ENCODE data around the gene SBSN. TPM values are rescaled to one million over a fixed set of nuclear protein-coding genes. Genes with fewer than 3 reads are reported as not detected.

SBSN gene
- total and polyA plus RNA-seq, 2 experiments from 2014 or later: 0.19 TPM; not detected in 1

- Histone ChIP-seq H3K27ac (no peak overlapping the region), H3K36me3 (replicated peaks; ENCODE audit: insufficient read depth, low read depth) (no peaks in the 10 kb centered on the region), H4K20me1 (ENCODE audit: insufficient read depth, poor library complexity, severe bottlenecking) (no peaks in the 10 kb centered on the region), H3K4me3 (no peak overlapping the region), H2AFZ (no peak overlapping the region), H3K4me2 (no peak overlapping the region), H3K27me3 (no peaks in the 10 kb centered on the region), H3K79me2 (no peaks in the 10 kb centered on the region), H3K9me3 (ENCODE audit: low read depth) (no peaks in the 10 kb centered on the region), H3K9me2 (replicated peaks; ENCODE audit: insufficient read depth) (no peaks in the 10 kb centered on the region), H3K4me1 (ENCODE audit: insufficient read depth) (no peaks in the 10 kb centered on the region)
- 91% methylated on average over 16 of the region's 16 CpGs for WGBS (ENCODE audit: low lambda C conversion rate, missing lambda C conversion rate)
- TF ChIP-seq, protein P1, sequence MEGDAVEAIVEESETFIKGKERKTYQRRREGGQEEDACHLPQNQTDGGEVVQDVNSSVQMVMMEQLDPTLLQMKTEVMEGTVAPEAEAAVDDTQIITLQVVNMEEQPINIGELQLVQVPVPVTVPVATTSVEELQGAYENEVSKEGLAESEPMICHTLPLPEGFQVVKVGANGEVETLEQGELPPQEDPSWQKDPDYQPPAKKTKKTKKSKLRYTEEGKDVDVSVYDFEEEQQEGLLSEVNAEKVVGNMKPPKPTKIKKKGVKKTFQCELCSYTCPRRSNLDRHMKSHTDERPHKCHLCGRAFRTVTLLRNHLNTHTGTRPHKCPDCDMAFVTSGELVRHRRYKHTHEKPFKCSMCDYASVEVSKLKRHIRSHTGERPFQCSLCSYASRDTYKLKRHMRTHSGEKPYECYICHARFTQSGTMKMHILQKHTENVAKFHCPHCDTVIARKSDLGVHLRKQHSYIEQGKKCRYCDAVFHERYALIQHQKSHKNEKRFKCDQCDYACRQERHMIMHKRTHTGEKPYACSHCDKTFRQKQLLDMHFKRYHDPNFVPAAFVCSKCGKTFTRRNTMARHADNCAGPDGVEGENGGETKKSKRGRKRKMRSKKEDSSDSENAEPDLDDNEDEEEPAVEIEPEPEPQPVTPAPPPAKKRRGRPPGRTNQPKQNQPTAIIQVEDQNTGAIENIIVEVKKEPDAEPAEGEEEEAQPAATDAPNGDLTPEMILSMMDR (IDR thresholded peaks at IDR 0.05; ENCODE audit: poor library complexity): no peak
- no peak for TF ChIP-seq EZH2 (IDR thresholded peaks at IDR 0.05; ENCODE audit: borderline replicate concordance)
- no peak for TF ChIP-seq EZH2phosphoT487 (IDR thresholded peaks at IDR 0.05; ENCODE audit: low read depth, severe bottlenecking, unreplicated experiment)
- no peak for DNase-seq (ENCODE audit: low spot score)
These were observed 39.4 kb downstream of the SBSN start for GRCh38 chr19:35488677-35489076.

GRCh38 chr19:35487656-35488182 lies 40.4 kb downstream of the SBSN start:
- H3K4me2 ChIP-seq: no peak overlapping the region
- H3K9me3 ChIP-seq (ENCODE audit: low read depth): no peaks in the 10 kb centered on the region
- no peaks in the 10 kb centered on the region for H3K9me2 ChIP-seq (replicated peaks; ENCODE audit: insufficient read depth)
- 95% methylated on average over 10 of the region's 10 CpGs for WGBS (ENCODE audit: low lambda C conversion rate, missing lambda C conversion rate)
- H4K20me1 ChIP-seq (ENCODE audit: insufficient read depth, poor library complexity, severe bottlenecking): no peaks in the 10 kb centered on the region
- no peaks in the 10 kb centered on the region for H3K27me3 ChIP-seq
- no peak for DNase-seq (ENCODE audit: low spot score)
- H2AFZ ChIP-seq: no peak overlapping the region
- no peaks in the 10 kb centered on the region for H3K36me3 ChIP-seq (replicated peaks; ENCODE audit: insufficient read depth, low read depth)
- no peak overlapping the region for H3K27ac ChIP-seq
- no peaks in the 10 kb centered on the region for H3K79me2 ChIP-seq
- no peaks in the 10 kb centered on the region for H3K4me1 ChIP-seq (ENCODE audit: insufficient read depth)
- H3K4me3 ChIP-seq: no peak overlapping the region
- TF ChIP-seq EZH2phosphoT487 (IDR thresholded peaks at IDR 0.05; ENCODE audit: low read depth, severe bottlenecking, unreplicated experiment): no peak
- no peak for TF ChIP-seq EZH2 (IDR thresholded peaks at IDR 0.05; ENCODE audit: borderline replicate concordance)
- TF ChIP-seq, protein P1 (IDR thresholded peaks at IDR 0.05; ENCODE audit: poor library complexity): no peak

DNA sequence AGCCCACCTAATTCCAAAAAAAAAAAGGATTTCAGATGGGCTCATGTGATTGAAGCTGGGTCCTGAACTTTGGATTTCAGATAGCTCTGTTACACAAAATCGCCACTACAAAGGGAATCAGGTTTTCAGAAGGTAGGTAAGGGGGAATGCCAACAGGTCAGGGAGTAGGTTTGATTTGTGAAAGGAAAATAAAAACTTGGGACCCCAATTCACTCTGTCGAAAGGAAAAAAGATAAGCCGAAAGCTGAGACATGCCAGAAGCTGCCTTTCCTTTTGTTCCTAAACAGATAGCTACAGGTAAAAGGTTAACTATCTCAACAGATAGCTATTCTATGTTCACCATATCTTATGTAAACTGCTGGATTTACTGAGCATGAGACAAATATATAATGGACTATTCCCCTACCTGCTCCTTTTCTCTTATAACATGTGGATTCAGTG lies 41.8 kb downstream of the SBSN start:
- no peaks in the 10 kb centered on the region for H3K9me2 ChIP-seq (replicated peaks; ENCODE audit: insufficient read depth)
- peak overlapping the region; percentile 53 for H3K27ac ChIP-seq
- H3K4me1 ChIP-seq (ENCODE audit: insufficient read depth): no peaks in the 10 kb centered on the region
- H3K27me3 ChIP-seq: no peaks in the 10 kb centered on the region
- TF ChIP-seq, protein P1 (IDR thresholded peaks at IDR 0.05; ENCODE audit: poor library complexity): no peak
- TF ChIP-seq EZH2 (IDR thresholded peaks at IDR 0.05; ENCODE audit: borderline replicate concordance) (no peak), EZH2phosphoT487 (IDR thresholded peaks at IDR 0.05; ENCODE audit: low read depth, severe bottlenecking, unreplicated experiment) (no peak)
- H3K79me2 ChIP-seq: no peaks in the 10 kb centered on the region
- DNase-seq (ENCODE audit: low spot score): no peak
- H3K4me2 ChIP-seq: peak overlapping the region; percentile 45
- WGBS (ENCODE audit: low lambda C conversion rate, missing lambda C conversion rate): 36% methylated on average over 3 of the region's 3 CpGs
- H3K4me3 ChIP-seq: no peak overlapping the region
- no peaks in the 10 kb centered on the region for H3K36me3 ChIP-seq (replicated peaks; ENCODE audit: insufficient read depth, low read depth)
- no peaks in the 10 kb centered on the region for H3K9me3 ChIP-seq (ENCODE audit: low read depth)
- no peak overlapping the region for H2AFZ ChIP-seq
- H4K20me1 ChIP-seq (ENCODE audit: insufficient read depth, poor library complexity, severe bottlenecking): no peaks in the 10 kb centered on the region

Measured in hepatocyte (in vitro differentiated cells).